ENCODE data around the gene IQSEC3. TPM values are rescaled to one million over a fixed set of nuclear protein-coding genes. Genes with fewer than 3 reads are reported as not detected.

Gene IQSEC3
- total and polyA plus RNA-seq, 2 of the 13 experiments (the other 11 are each of a cell fraction or from before 2014, with no cell fraction given), result not detected

DNA sequence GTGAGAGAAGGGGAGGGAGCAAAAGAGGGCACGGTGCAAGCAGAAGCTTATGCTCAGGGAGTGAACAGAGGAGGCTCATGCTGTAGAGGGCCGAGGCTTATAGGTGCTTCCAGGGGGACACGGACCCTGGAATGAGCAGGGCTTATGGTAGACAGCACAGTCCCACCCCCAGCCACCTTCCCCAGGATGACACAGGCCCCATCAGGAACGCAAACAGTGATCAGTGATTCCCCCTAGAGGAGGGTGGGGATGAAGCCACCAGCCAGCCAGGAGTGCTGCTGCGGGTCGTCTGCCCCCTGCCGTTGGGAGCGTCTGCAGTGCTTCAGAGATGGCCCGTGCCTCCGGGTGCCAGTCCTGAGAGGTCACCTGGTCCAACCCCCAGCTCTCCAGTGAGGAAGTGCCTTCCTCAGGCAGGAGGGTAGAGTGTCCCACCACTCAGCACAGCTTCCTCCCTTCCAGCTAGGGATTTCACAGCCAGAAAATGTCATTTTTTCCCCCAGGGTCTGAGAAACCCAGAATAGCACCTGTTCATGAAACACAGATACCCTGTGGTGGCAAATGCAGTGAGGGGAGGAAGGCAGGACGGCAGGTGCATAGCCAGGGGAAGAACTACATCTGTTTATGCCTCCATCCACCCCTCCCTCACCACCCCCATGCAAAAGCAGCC, 86.6 kb downstream of the IQSEC3 start (continued):
- TF ChIP-seq, protein P1, sequence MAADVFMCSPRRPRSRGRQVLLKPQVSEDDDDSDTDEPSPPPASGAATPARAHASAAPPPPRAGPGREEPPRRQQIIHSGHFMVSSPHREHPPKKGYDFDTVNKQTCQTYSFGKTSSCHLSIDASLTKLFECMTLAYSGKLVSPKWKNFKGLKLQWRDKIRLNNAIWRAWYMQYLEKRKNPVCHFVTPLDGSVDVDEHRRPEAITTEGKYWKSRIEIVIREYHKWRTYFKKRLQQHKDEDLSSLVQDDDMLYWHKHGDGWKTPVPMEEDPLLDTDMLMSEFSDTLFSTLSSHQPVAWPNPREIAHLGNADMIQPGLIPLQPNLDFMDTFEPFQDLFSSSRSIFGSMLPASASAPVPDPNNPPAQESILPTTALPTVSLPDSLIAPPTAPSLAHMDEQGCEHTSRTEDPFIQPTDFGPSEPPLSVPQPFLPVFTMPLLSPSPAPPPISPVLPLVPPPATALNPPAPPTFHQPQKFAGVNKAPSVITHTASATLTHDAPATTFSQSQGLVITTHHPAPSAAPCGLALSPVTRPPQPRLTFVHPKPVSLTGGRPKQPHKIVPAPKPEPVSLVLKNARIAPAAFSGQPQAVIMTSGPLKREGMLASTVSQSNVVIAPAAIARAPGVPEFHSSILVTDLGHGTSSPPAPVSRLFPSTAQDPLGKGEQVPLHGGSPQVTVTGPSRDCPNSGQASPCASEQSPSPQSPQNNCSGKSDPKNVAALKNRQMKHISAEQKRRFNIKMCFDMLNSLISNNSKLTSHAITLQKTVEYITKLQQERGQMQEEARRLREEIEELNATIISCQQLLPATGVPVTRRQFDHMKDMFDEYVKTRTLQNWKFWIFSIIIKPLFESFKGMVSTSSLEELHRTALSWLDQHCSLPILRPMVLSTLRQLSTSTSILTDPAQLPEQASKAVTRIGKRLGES (CRISPR knock-in tag; IDR thresholded peaks at IDR 0.05; ENCODE audit: borderline replicate concordance), result no peak
- TF ChIP-seq FOSL1 (CRISPR knock-in tag; IDR thresholded peaks at IDR 0.05; ENCODE audit: borderline replicate concordance) (no peak), SKI (IDR thresholded peaks at IDR 0.05; ENCODE audit: partially characterized antibody) (no peak), ZNF430 (CRISPR knock-in tag; IDR thresholded peaks at IDR 0.05) (no peak), ZNF790 (CRISPR knock-in tag; IDR thresholded peaks at IDR 0.05; ENCODE audit: borderline replicate concordance) (no peak), CENPX (CRISPR knock-in tag; IDR thresholded peaks at IDR 0.05) (no peak), ZNF317 (CRISPR knock-in tag; IDR thresholded peaks at IDR 0.05) (no peak), ZNF496 (CRISPR knock-in tag; IDR thresholded peaks at IDR 0.05; ENCODE audit: insufficient replicate concordance) (no peak), ZFP1 (CRISPR knock-in tag; IDR thresholded peaks at IDR 0.05) (no peak), AGO2 (optimal IDR thresholded peaks at IDR 0.05; ENCODE audit: low read depth, low read length) (no peak), ZNF570 (CRISPR knock-in tag; IDR thresholded peaks at IDR 0.05; ENCODE audit: borderline replicate concordance) (no peak)
- TF ChIP-seq, protein P2, sequence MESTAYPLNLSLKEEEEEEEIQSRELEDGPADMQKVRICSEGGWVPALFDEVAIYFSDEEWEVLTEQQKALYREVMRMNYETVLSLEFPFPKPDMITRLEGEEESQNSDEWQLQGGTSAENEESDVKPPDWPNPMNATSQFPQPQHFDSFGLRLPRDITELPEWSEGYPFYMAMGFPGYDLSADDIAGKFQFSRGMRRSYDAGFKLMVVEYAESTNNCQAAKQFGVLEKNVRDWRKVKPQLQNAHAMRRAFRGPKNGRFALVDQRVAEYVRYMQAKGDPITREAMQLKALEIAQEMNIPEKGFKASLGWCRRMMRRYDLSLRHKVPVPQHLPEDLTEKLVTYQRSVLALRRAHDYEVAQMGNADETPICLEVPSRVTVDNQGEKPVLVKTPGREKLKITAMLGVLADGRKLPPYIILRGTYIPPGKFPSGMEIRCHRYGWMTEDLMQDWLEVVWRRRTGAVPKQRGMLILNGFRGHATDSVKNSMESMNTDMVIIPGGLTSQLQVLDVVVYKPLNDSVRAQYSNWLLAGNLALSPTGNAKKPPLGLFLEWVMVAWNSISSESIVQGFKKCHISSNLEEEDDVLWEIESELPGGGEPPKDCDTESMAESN (CRISPR knock-in tag; conservative IDR thresholded peaks at IDR 0.05), result no peak
- TF ChIP-seq, protein P3, sequence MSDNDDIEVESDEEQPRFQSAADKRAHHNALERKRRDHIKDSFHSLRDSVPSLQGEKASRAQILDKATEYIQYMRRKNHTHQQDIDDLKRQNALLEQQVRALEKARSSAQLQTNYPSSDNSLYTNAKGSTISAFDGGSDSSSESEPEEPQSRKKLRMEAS (IDR thresholded peaks at IDR 0.05), result no peak
- TF ChIP-seq, protein P4, sequence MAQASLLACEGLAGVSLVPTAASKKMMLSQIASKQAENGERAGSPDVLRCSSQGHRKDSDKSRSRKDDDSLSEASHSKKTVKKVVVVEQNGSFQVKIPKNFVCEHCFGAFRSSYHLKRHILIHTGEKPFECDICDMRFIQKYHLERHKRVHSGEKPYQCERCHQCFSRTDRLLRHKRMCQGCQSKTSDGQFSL (CRISPR knock-in tag; IDR thresholded peaks at IDR 0.05), result peak; percentile 58; the same call in 1 of the 2 replicates
- TF ChIP-seq, protein P5, sequence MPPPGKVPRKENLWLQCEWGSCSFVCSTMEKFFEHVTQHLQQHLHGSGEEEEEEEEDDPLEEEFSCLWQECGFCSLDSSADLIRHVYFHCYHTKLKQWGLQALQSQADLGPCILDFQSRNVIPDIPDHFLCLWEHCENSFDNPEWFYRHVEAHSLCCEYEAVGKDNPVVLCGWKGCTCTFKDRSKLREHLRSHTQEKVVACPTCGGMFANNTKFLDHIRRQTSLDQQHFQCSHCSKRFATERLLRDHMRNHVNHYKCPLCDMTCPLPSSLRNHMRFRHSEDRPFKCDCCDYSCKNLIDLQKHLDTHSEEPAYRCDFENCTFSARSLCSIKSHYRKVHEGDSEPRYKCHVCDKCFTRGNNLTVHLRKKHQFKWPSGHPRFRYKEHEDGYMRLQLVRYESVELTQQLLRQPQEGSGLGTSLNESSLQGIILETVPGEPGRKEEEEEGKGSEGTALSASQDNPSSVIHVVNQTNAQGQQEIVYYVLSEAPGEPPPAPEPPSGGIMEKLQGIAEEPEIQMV (CRISPR knock-in tag; IDR thresholded peaks at IDR 0.05; ENCODE audit: low read depth), result no peak
- TF ChIP-seq, protein P6, sequence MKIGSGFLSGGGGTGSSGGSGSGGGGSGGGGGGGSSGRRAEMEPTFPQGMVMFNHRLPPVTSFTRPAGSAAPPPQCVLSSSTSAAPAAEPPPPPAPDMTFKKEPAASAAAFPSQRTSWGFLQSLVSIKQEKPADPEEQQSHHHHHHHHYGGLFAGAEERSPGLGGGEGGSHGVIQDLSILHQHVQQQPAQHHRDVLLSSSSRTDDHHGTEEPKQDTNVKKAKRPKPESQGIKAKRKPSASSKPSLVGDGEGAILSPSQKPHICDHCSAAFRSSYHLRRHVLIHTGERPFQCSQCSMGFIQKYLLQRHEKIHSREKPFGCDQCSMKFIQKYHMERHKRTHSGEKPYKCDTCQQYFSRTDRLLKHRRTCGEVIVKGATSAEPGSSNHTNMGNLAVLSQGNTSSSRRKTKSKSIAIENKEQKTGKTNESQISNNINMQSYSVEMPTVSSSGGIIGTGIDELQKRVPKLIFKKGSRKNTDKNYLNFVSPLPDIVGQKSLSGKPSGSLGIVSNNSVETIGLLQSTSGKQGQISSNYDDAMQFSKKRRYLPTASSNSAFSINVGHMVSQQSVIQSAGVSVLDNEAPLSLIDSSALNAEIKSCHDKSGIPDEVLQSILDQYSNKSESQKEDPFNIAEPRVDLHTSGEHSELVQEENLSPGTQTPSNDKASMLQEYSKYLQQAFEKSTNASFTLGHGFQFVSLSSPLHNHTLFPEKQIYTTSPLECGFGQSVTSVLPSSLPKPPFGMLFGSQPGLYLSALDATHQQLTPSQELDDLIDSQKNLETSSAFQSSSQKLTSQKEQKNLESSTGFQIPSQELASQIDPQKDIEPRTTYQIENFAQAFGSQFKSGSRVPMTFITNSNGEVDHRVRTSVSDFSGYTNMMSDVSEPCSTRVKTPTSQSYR (CRISPR knock-in tag; IDR thresholded peaks at IDR 0.05; ENCODE audit: borderline replicate concordance), result no peak
- TF ChIP-seq, protein P7, sequence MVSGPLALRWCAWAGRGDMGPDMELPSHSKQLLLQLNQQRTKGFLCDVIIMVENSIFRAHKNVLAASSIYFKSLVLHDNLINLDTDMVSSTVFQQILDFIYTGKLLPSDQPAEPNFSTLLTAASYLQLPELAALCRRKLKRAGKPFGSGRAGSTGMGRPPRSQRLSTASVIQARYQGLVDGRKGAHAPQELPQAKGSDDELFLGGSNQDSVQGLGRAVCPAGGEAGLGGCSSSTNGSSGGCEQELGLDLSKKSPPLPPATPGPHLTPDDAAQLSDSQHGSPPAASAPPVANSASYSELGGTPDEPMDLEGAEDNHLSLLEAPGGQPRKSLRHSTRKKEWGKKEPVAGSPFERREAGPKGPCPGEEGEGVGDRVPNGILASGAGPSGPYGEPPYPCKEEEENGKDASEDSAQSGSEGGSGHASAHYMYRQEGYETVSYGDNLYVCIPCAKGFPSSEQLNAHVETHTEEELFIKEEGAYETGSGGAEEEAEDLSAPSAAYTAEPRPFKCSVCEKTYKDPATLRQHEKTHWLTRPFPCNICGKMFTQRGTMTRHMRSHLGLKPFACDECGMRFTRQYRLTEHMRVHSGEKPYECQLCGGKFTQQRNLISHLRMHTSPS (CRISPR knock-in tag; IDR thresholded peaks at IDR 0.05; ENCODE audit: low read depth), result peak; percentile 57; the same call in 1 of the 2 replicates
